ENCODE data around the gene KANSL2. TPM values are rescaled to one million over a fixed set of nuclear protein-coding genes. Genes with fewer than 3 reads are reported as not detected.

Gene KANSL2
- total RNA-seq, 1 experiment from 2014 or later = 41.6 TPM

GRCh38 chr12:48694038-48694437, 12.0 kb upstream of the KANSL2 start (continued):
- TF ChIP-seq POLR2AphosphoS5 (IDR thresholded peaks at IDR 0.05; ENCODE audit: low read depth, low read length) (no peak), SP1 (IDR thresholded peaks at IDR 0.05; ENCODE audit: low read depth) (no peak), CTCF (IDR thresholded peaks at IDR 0.05 in 2 of 3, conservative IDR thresholded peaks at IDR 0.05 in 1 of 3; ENCODE audit: borderline replicate concordance in 1 of 3, insufficient read depth in 1 of 3, low read depth in 2 of 3, low read length in 2 of 3) (no peak)

GRCh38 chr12:48693572-48693971, 11.5 kb upstream of the KANSL2 start:
- no peak for DNase-seq (ENCODE audit: low read depth, low spot score)
- H3K4me2 ChIP-seq (ENCODE audit: low read length) = no peak overlapping the region
- H3K9ac ChIP-seq (ENCODE audit: low read length) = no peak overlapping the region
- ATAC-seq = no peak
- no peak overlapping the region for H3K4me3 ChIP-seq (replicated peaks in 1 of 2; ENCODE audit: low read depth in 1 of 2, low read length in 2 of 2)
- no peak for TF ChIP-seq CEBPB (IDR thresholded peaks at IDR 0.05; ENCODE audit: low read depth)
- TF ChIP-seq SP1 (IDR thresholded peaks at IDR 0.05; ENCODE audit: low read depth) = no peak
- H3K27me3 ChIP-seq (ENCODE audit: insufficient read depth, low read length) = no peaks in the 10 kb centered on the region
- no peaks in the 10 kb centered on the region for H3K4me1 ChIP-seq (ENCODE audit: control insufficient read depth in 1 of 2, insufficient read depth in 2 of 2, low read length in 2 of 2)
- H3K9me3 ChIP-seq (ENCODE audit: control insufficient read depth in 1 of 2, insufficient read depth in 1 of 2, low read depth in 1 of 2, low read length in 2 of 2) = no peaks in the 10 kb centered on the region
- H3K9me2 ChIP-seq (ENCODE audit: insufficient read depth) = no peaks in the 10 kb centered on the region
- H2AFZ ChIP-seq (ENCODE audit: low read depth, low read length, poor library complexity, severe bottlenecking) = no peak overlapping the region
- POLR2A ChIA-PET = no interaction called here
- TSS peak; percentile 3 for BruUV-seq (replicated peaks)
- H3K36me3 ChIP-seq (ENCODE audit: control insufficient read depth in 1 of 2, insufficient read depth in 2 of 2, low read length in 2 of 2) = peaks cover 56 to 71% of the 10 kb centered on the region in 2 experiments
- H3K27ac ChIP-seq (ENCODE audit: low read depth, low read length) = no peak overlapping the region
- CTCF ChIA-PET = no interaction called here
- intact Hi-C loops (cut with micrococcal nuclease) = no loop called here
- RAD21 ChIA-PET (ENCODE audit: low non-redundant PET in 1 of 2, low total read pairs in 2 of 2, uncharacterized antibody in 2 of 2, unreplicated experiment in 2 of 2) = no interaction called here
- H3K79me2 ChIP-seq (ENCODE audit: insufficient read depth, low read length) = peaks cover 88% of the 10 kb centered on the region
- peaks cover 11% of the 10 kb centered on the region; the same call in 1 of the 2 replicates for H4K20me1 ChIP-seq (ENCODE audit: insufficient read depth)

Measured in HCT116 (cell line).